Liver (tissue), 3 donors: ENCODE data around the gene SOX18.

ENCODE experiments used
- EGR1 ChIP-seq, 2 donors: IDR thresholded peaks; 2 replicates each; pipeline ENCODE4 v1.6.1; 2016 to 2018; ENCODE audit warnings: antibody characterized with exemption in 2 of 2, low read depth in 2 of 2
- JUND ChIP-seq, 2 donors: IDR thresholded peaks; 2 replicates each; pipeline ENCODE4 v1.6.1; 2016; ENCODE audit warnings: antibody characterized with exemption in 2 of 2
- RAD21 ChIP-seq, 2 donors: IDR thresholded peaks; 2 replicates each; pipeline ENCODE4 v1.6.1; 2016; ENCODE audit warnings: antibody characterized with exemption in 2 of 2, mild to moderate bottlenecking in 2 of 2
- RXRA ChIP-seq, 2 donors: IDR thresholded peaks; 2 replicates each; pipeline ENCODE4 v1.6.1; 2017 to 2018; ENCODE audit warnings: antibody characterized with exemption in 2 of 2, mild to moderate bottlenecking in 1 of 2
- SP1 ChIP-seq: IDR thresholded peaks from 2 replicates; pipeline ENCODE4 v1.6.1; 2018; ENCODE audit warnings: antibody characterized with exemption, mild to moderate bottlenecking
- TAF1 ChIP-seq: conservative IDR thresholded peaks from 2 replicates; pipeline ENCODE4 v1.6.1; 2016; ENCODE audit warnings: antibody characterized with exemption, mild to moderate bottlenecking
- YY1 ChIP-seq: IDR thresholded peaks from 2 replicates; pipeline ENCODE4 v1.6.1; 2016; ENCODE audit warnings: antibody characterized with exemption, mild to moderate bottlenecking
- TF ChIP-seq, protein P1 (sequence below): fragments of 150-350 bp; IDR thresholded peaks from 2 replicates; pipeline ENCODE4 v1.5.1; 2017; ENCODE audit warnings: improper control_type of control experiment, low read depth, low read length; ENCODE audit not compliant: missing input control
- TF ChIP-seq, protein P2 (sequence below): IDR thresholded peaks from 2 replicates; pipeline ENCODE4 v1.6.1; 2016; ENCODE audit warnings: antibody characterized with exemption, mild to moderate bottlenecking
- TF ChIP-seq, protein P3 (sequence below): IDR thresholded peaks from 2 replicates; pipeline ENCODE4 v1.6.1; 2016; ENCODE audit warnings: antibody characterized with exemption
- TF ChIP-seq, protein P4 (sequence below): IDR thresholded peaks from 2 replicates; pipeline ENCODE4 v1.6.1; 2016; ENCODE audit warnings: antibody characterized with exemption
- donor health status: healthy.
- donor health status: healthy.

DNA sequence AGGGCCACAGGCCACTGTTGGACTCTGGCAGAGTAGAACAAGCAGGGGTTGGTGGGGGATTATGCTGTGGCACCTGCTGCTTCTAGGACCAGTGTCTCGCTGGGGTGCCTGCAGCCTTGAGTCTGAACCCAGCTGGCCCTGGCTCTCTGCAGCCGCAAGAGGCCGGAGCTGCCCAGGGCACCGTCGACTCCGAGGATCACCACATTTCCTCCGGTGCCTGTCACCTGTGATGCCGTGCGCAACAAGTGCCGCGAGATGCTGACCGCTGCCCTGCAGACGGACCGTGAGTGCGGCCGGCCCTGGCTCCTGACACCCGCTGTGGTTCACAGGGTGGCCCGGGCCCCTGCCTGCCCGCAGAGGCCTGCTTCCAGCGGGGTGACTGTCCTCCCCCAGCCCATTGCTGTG, 19.8 kb upstream of the SOX18 start:
- TF ChIP-seq, protein P1, sequence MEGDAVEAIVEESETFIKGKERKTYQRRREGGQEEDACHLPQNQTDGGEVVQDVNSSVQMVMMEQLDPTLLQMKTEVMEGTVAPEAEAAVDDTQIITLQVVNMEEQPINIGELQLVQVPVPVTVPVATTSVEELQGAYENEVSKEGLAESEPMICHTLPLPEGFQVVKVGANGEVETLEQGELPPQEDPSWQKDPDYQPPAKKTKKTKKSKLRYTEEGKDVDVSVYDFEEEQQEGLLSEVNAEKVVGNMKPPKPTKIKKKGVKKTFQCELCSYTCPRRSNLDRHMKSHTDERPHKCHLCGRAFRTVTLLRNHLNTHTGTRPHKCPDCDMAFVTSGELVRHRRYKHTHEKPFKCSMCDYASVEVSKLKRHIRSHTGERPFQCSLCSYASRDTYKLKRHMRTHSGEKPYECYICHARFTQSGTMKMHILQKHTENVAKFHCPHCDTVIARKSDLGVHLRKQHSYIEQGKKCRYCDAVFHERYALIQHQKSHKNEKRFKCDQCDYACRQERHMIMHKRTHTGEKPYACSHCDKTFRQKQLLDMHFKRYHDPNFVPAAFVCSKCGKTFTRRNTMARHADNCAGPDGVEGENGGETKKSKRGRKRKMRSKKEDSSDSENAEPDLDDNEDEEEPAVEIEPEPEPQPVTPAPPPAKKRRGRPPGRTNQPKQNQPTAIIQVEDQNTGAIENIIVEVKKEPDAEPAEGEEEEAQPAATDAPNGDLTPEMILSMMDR, result no peak
- TF ChIP-seq RAD21 (IDR thresholded peaks at IDR 0.05) (no peak), YY1 (no peak), TAF1 (no peak), EGR1 (IDR thresholded peaks at IDR 0.05; ENCODE audit: low read depth in 2 of 2) (no peak), JUND (IDR thresholded peaks at IDR 0.05) (no peak), SP1 (no peak), RXRA (IDR thresholded peaks at IDR 0.05) (no peak)
- TF ChIP-seq, protein P2, sequence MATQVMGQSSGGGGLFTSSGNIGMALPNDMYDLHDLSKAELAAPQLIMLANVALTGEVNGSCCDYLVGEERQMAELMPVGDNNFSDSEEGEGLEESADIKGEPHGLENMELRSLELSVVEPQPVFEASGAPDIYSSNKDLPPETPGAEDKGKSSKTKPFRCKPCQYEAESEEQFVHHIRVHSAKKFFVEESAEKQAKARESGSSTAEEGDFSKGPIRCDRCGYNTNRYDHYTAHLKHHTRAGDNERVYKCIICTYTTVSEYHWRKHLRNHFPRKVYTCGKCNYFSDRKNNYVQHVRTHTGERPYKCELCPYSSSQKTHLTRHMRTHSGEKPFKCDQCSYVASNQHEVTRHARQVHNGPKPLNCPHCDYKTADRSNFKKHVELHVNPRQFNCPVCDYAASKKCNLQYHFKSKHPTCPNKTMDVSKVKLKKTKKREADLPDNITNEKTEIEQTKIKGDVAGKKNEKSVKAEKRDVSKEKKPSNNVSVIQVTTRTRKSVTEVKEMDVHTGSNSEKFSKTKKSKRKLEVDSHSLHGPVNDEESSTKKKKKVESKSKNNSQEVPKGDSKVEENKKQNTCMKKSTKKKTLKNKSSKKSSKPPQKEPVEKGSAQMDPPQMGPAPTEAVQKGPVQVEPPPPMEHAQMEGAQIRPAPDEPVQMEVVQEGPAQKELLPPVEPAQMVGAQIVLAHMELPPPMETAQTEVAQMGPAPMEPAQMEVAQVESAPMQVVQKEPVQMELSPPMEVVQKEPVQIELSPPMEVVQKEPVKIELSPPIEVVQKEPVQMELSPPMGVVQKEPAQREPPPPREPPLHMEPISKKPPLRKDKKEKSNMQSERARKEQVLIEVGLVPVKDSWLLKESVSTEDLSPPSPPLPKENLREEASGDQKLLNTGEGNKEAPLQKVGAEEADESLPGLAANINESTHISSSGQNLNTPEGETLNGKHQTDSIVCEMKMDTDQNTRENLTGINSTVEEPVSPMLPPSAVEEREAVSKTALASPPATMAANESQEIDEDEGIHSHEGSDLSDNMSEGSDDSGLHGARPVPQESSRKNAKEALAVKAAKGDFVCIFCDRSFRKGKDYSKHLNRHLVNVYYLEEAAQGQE, result no peak
- TF ChIP-seq, protein P3, sequence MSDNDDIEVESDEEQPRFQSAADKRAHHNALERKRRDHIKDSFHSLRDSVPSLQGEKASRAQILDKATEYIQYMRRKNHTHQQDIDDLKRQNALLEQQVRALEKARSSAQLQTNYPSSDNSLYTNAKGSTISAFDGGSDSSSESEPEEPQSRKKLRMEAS, result no peak
- TF ChIP-seq, protein P4, sequence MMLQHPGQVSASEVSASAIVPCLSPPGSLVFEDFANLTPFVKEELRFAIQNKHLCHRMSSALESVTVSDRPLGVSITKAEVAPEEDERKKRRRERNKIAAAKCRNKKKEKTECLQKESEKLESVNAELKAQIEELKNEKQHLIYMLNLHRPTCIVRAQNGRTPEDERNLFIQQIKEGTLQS, result no peak
